ENCODE results near the gene DEGS2.

The DEGS2 gene

DNA sequence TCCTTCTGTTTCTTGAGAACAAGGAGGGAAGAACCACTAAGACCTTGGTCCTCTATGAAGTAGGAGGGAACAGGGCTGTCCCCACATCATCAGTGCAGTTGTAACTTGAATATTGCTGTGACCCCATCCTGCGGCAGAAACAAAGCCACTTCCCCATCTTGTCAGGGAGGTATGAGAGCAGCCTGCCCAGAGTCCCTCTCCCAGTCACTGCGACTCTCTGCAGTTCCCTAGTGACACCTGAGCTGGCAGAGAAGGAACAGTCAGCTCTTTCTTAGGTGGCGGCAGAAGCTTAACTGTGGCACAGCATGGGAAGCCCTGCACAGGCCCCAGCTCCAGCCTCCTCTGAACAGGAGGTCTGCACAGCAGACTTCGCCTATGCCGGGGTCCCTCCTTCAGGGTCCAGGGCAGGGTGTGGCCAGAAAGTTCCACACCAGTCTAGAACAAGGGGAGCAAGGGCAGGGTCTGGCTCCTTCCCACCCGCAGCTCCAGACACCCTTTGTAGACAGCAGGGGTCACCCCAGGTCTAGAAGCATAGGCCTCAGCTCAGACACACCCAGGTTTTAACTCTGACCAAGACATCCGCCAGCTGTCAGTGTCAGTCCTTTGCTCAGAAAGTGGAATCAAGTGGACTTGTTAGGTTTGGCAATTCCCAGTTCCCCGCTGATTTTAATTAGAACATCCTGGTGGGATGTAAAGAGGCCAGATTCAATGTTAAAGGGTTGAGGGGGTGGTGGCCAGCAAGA is 36.8 kb downstream of the DEGS2 start:
- H3K4me1 ChIP-seq (ENCODE audit: insufficient read depth, insufficient read length), result peaks cover 4% of the 10 kb centered on the region
- H3K9me3 ChIP-seq (ENCODE audit: insufficient read depth, low read length), result no peaks in the 10 kb centered on the region
- TF ChIP-seq YY1 (IDR thresholded peaks at IDR 0.05; ENCODE audit: insufficient read depth, insufficient read length) (no peak), SUZ12 (IDR thresholded peaks at IDR 0.05; ENCODE audit: extremely low read depth, insufficient read depth, insufficient read length) (no peak), ZNF274 (IDR thresholded peaks at IDR 0.05; ENCODE audit: low read depth, low read length) (no peak)
- H3K9ac ChIP-seq (ENCODE audit: insufficient read length, low read depth), result no peak overlapping the region
- H3K36me3 ChIP-seq (ENCODE audit: insufficient read depth, insufficient read length, low read length), result peaks cover 16% of the 10 kb centered on the region
- no peak overlapping the region for H3K4me3 ChIP-seq (ENCODE audit: insufficient read length, low read depth)
- no peak for DNase-seq (ENCODE audit: low read depth, low spot score)
- no peaks in the 10 kb centered on the region for H3K27me3 ChIP-seq (ENCODE audit: insufficient read depth, insufficient read length)

DNA sequence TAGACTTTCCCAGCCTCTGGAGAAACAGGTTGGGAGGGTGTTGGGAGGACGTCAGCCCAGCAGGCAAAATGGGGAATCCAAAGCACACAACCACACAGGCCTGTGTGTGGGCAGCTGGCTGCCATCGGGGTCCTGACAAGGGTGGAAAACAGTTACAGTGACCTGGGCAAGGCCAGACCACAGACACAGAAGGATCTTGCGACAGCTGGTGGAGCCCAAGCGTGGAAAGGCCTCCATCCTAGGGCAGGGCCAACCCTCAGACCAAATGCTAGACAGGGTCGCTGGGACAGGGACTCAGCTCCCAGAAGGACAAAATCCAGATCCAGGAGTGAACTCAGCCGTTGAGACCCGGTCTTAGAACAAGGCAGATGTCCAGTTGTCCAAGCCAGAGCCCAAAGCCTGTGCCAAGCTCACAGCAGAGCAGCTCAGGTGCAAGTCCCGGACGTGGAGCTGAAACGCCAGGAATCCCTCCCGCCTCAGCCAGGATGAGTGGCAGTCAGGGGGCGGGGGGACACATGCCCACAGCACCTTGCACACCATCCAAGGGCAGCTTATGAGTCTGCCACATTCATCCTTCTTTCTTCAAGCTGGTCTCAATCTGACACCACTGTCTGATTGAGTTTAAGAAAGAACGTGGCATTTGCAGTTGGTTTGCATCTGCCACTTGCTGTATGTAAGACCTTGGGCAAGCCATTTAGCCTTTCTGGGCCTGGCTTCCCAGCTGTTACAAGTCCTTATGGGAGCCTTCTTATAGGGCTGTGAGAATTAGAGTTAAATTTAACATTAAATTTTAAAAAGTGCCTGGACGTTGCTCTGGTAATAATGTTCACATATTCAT is 37.6 kb downstream of the DEGS2 start:
- Histone ChIP-seq H3K36me3 (ENCODE audit: insufficient read depth, insufficient read length, low read length) (peaks cover 10% of the 10 kb centered on the region), H3K4me3 (ENCODE audit: insufficient read length, low read depth) (no peak overlapping the region), H3K9ac (ENCODE audit: insufficient read length, low read depth) (no peak overlapping the region), H3K4me1 (ENCODE audit: insufficient read depth, insufficient read length) (peaks cover 4% of the 10 kb centered on the region), H3K9me3 (ENCODE audit: insufficient read depth, low read length) (no peaks in the 10 kb centered on the region), H3K27me3 (ENCODE audit: insufficient read depth, insufficient read length) (no peaks in the 10 kb centered on the region)
- TF ChIP-seq ZNF274 (IDR thresholded peaks at IDR 0.05; ENCODE audit: low read depth, low read length) (no peak), SUZ12 (IDR thresholded peaks at IDR 0.05; ENCODE audit: extremely low read depth, insufficient read depth, insufficient read length) (no peak), YY1 (IDR thresholded peaks at IDR 0.05; ENCODE audit: insufficient read depth, insufficient read length) (no peak)
- DNase-seq (ENCODE audit: low read depth, low spot score), result no peak

GRCh38 chr14:100120522-100121269 is 38.7 kb downstream of the DEGS2 start:
- no peak for DNase-seq (ENCODE audit: low read depth, low spot score)
- Histone ChIP-seq H3K4me1 (ENCODE audit: insufficient read depth, insufficient read length) (peaks cover 4% of the 10 kb centered on the region), H3K36me3 (ENCODE audit: insufficient read depth, insufficient read length, low read length) (peaks cover 7% of the 10 kb centered on the region), H3K27me3 (ENCODE audit: insufficient read depth, insufficient read length) (no peaks in the 10 kb centered on the region), H3K9ac (ENCODE audit: insufficient read length, low read depth) (no peak overlapping the region), H3K4me3 (ENCODE audit: insufficient read length, low read depth) (no peak overlapping the region), H3K9me3 (ENCODE audit: insufficient read depth, low read length) (no peaks in the 10 kb centered on the region)
- TF ChIP-seq SUZ12 (IDR thresholded peaks at IDR 0.05; ENCODE audit: extremely low read depth, insufficient read depth, insufficient read length), result no peak
- TF ChIP-seq YY1 (IDR thresholded peaks at IDR 0.05; ENCODE audit: insufficient read depth, insufficient read length), result no peak
- no peak for TF ChIP-seq ZNF274 (IDR thresholded peaks at IDR 0.05; ENCODE audit: low read depth, low read length)

GRCh38 chr14:100119251-100119650 is 40.2 kb downstream of the DEGS2 start:
- Histone ChIP-seq H3K36me3 (ENCODE audit: insufficient read depth, insufficient read length, low read length) (peaks cover 4% of the 10 kb centered on the region), H3K9ac (ENCODE audit: insufficient read length, low read depth) (no peak overlapping the region), H3K27me3 (ENCODE audit: insufficient read depth, insufficient read length) (no peaks in the 10 kb centered on the region), H3K4me3 (ENCODE audit: insufficient read length, low read depth) (no peak overlapping the region), H3K4me1 (ENCODE audit: insufficient read depth, insufficient read length) (peaks cover 4% of the 10 kb centered on the region), H3K9me3 (ENCODE audit: insufficient read depth, low read length) (no peaks in the 10 kb centered on the region)
- DNase-seq (ENCODE audit: low read depth, low spot score), result no peak
- TF ChIP-seq YY1 (IDR thresholded peaks at IDR 0.05; ENCODE audit: insufficient read depth, insufficient read length), result no peak
- no peak for TF ChIP-seq ZNF274 (IDR thresholded peaks at IDR 0.05; ENCODE audit: low read depth, low read length)
- TF ChIP-seq SUZ12 (IDR thresholded peaks at IDR 0.05; ENCODE audit: extremely low read depth, insufficient read depth, insufficient read length), result no peak

- no peaks in the 10 kb centered on the region for H3K36me3 ChIP-seq (ENCODE audit: insufficient read depth, insufficient read length, low read length)
- H3K4me1 ChIP-seq (ENCODE audit: insufficient read depth, insufficient read length), result peaks cover 4% of the 10 kb centered on the region
- H3K4me3 ChIP-seq (ENCODE audit: insufficient read length, low read depth), result no peak overlapping the region
- no peak for TF ChIP-seq ZNF274 (IDR thresholded peaks at IDR 0.05; ENCODE audit: low read depth, low read length)
- no peak for TF ChIP-seq YY1 (IDR thresholded peaks at IDR 0.05; ENCODE audit: insufficient read depth, insufficient read length)
- TF ChIP-seq SUZ12 (IDR thresholded peaks at IDR 0.05; ENCODE audit: extremely low read depth, insufficient read depth, insufficient read length), result no peak
- DNase-seq (ENCODE audit: low read depth, low spot score), result no peak
- H3K9ac ChIP-seq (ENCODE audit: insufficient read length, low read depth), result no peak overlapping the region
- H3K27me3 ChIP-seq (ENCODE audit: insufficient read depth, insufficient read length), result no peaks in the 10 kb centered on the region
- H3K9me3 ChIP-seq (ENCODE audit: insufficient read depth, low read length), result no peaks in the 10 kb centered on the region
Observed at GRCh38 chr14:100118396-100119011, 40.9 kb downstream of the DEGS2 start.

DNA sequence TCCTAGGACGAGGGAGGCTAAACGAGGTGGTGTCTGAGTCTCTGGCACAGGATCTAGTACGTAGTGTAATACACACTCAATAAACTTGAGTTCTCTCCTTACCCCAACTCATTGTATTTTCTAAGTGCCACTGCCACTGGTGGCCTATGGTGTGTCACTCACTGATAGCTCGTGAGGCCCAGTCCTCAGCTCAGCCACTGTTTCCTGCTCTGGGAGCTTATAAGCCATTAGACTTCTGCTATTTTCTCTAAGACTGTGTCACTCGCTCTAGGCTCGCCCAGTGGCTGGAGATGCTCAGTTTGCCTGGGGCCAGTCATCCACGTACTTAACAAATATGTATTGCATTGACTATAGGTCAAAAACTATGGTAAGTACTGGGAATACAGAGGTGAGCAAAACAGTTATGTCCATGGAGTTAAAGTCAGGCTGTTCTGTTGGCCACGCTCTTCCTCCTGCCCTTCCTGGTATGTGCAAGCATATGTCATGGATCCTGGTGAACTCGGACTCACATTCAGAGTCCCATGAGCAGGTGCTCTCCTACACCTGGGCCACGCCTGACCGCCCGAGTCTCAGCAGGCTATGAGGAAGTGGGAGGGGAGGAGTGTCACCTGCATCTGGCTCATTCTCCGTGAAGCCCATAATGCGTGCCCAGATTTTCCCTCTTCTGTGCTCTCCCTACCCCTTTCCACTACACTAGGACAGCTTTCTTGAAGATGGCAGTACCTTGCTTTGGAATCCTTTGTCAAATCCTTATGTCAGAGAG is 41.6 kb downstream of the DEGS2 start:
- Histone ChIP-seq H3K4me3 (ENCODE audit: insufficient read length, low read depth) (no peak overlapping the region), H3K27me3 (ENCODE audit: insufficient read depth, insufficient read length) (no peaks in the 10 kb centered on the region), H3K4me1 (ENCODE audit: insufficient read depth, insufficient read length) (peaks cover 7% of the 10 kb centered on the region), H3K9ac (ENCODE audit: insufficient read length, low read depth) (no peak overlapping the region), H3K9me3 (ENCODE audit: insufficient read depth, low read length) (no peaks in the 10 kb centered on the region), H3K36me3 (ENCODE audit: insufficient read depth, insufficient read length, low read length) (no peaks in the 10 kb centered on the region)
- TF ChIP-seq YY1 (IDR thresholded peaks at IDR 0.05; ENCODE audit: insufficient read depth, insufficient read length) (no peak), SUZ12 (IDR thresholded peaks at IDR 0.05; ENCODE audit: extremely low read depth, insufficient read depth, insufficient read length) (no peak), ZNF274 (IDR thresholded peaks at IDR 0.05; ENCODE audit: low read depth, low read length) (no peak)
- DNase-seq (ENCODE audit: low read depth, low spot score), result no peak
